Measurements from ENCODE around the gene TTC7B. TPM values are rescaled to one million over a fixed set of nuclear protein-coding genes. Genes with fewer than 3 reads are reported as not detected.

TTC7B gene
- total and polyA plus RNA-seq, 2 of the 13 experiments (the other 11 are each of a cell fraction or from before 2014, with no cell fraction given): 1.3 to 3.2 TPM

- no peak for FAIRE-seq
- Histone ChIP-seq H3K36me3 (replicated peaks in 1 of 2; ENCODE audit: control insufficient read depth in 1 of 2, insufficient read depth in 2 of 2, low read length in 2 of 2) (no peaks in the 10 kb centered on the region), H3K9ac (ENCODE audit: insufficient read depth, low read depth, low read length) (no peak overlapping the region), H3K79me2 (ENCODE audit: insufficient read depth, low read length) (no peaks in the 10 kb centered on the region), H3K27ac (ENCODE audit: extremely low read length, insufficient read depth, low read length) (no peak overlapping the region), H3K9me3 (ENCODE audit: low read length) (no peaks in the 10 kb centered on the region), H3K4me1 (ENCODE audit: insufficient read depth, low read length) (peaks cover 13% of the 10 kb centered on the region), H3K4me3 (replicated peaks in 1 of 3; ENCODE audit: insufficient read depth in 1 of 3, low read depth in 2 of 3, low read length in 3 of 3) (no peak overlapping the region), H4K20me1 (ENCODE audit: insufficient read depth, low read length) (no peaks in the 10 kb centered on the region), H3K4me2 (ENCODE audit: low read depth, low read length) (no peak overlapping the region), H3K27me3 (ENCODE audit: control insufficient read depth in 1 of 2, insufficient read depth in 2 of 2, low read length in 2 of 2) (peaks cover 0 to 5% of the 10 kb centered on the region in 2 experiments; a peak in 2 of 5 replicates), H2AFZ (ENCODE audit: low read length) (no peak overlapping the region)
- no TSS peak for BruUV-seq (replicated peaks)
- 23% methylated on average over 3 of the region's 3 CpGs for WGBS (ENCODE audit: low lambda C conversion rate)
- intact Hi-C loops (cut with micrococcal nuclease; ENCODE audit: unreplicated experiment) (no loop called here), in situ Hi-C loops (cut with HindIII; ENCODE audit: extremely low pct_ligation_motif_present, low pct_unique_long_range_greater_than_20kb) (no loop called here)
- no peak for ATAC-seq
- ChIA-PET CTCF (ENCODE audit: low intra/inter-chr PET ratio, low total read pairs) (no interaction called here), POLR2A (no interaction called here)
- DNase-seq (ENCODE audit: low spot score): no peak
- TF ChIP-seq ZNF850 (CRISPR knock-in tag; conservative IDR thresholded peaks at IDR 0.05) (no peak), POGK (CRISPR knock-in tag; conservative IDR thresholded peaks at IDR 0.05) (no peak), NFE2L1 (CRISPR knock-in tag; IDR thresholded peaks at IDR 0.05; ENCODE audit: borderline replicate concordance) (no peak), TFE3 (CRISPR knock-in tag; IDR thresholded peaks at IDR 0.05) (no peak)
Measured at GRCh38 chr14:90844321-90844720, 28.1 kb upstream of the TTC7B start.

- intact Hi-C loops (cut with micrococcal nuclease; ENCODE audit: unreplicated experiment): no loop called here
- Histone ChIP-seq H3K27me3 (ENCODE audit: control insufficient read depth in 1 of 2, insufficient read depth in 2 of 2, low read length in 2 of 2) (peaks cover 0 to 5% of the 10 kb centered on the region in 2 experiments; a peak in 2 of 5 replicates), H3K4me2 (ENCODE audit: low read depth, low read length) (no peak overlapping the region), H3K79me2 (ENCODE audit: insufficient read depth, low read length) (no peaks in the 10 kb centered on the region), H3K9ac (ENCODE audit: insufficient read depth, low read depth, low read length) (no peak overlapping the region), H3K9me3 (ENCODE audit: low read length) (no peaks in the 10 kb centered on the region), H3K27ac (ENCODE audit: extremely low read length, insufficient read depth, low read length) (no peak overlapping the region), H3K4me1 (ENCODE audit: insufficient read depth, low read length) (peaks cover 8% of the 10 kb centered on the region; the same call in 1 of the 2 replicates), H3K4me3 (replicated peaks in 1 of 3; ENCODE audit: insufficient read depth in 1 of 3, low read depth in 2 of 3, low read length in 3 of 3) (no peak overlapping the region), H2AFZ (ENCODE audit: low read length) (no peak overlapping the region), H4K20me1 (ENCODE audit: insufficient read depth, low read length) (no peaks in the 10 kb centered on the region), H3K36me3 (replicated peaks in 1 of 2; ENCODE audit: control insufficient read depth in 1 of 2, insufficient read depth in 2 of 2, low read length in 2 of 2) (no peaks in the 10 kb centered on the region)
- no peak for TF ChIP-seq ZNF205 (CRISPR knock-in tag; IDR thresholded peaks at IDR 0.05)
- no peak for TF ChIP-seq SP1 (IDR thresholded peaks at IDR 0.05)
- TF ChIP-seq SP1 (CRISPR knock-in tag; IDR thresholded peaks at IDR 0.05): no peak
- TF ChIP-seq CENPBD1 (CRISPR knock-in tag; IDR thresholded peaks at IDR 0.05; ENCODE audit: borderline replicate concordance, low read depth): no peak
- ATAC-seq (no peak), DNase-seq (ENCODE audit: low spot score) (no peak), FAIRE-seq (no peak)
- POLR2A ChIA-PET: no interaction called here
- CTCF ChIA-PET (ENCODE audit: low intra/inter-chr PET ratio, low total read pairs): no interaction called here
- BruUV-seq (replicated peaks): no TSS peak
- 15% methylated on average over 3 of the region's 6 CpGs for WGBS (ENCODE audit: low lambda C conversion rate)
- in situ Hi-C loops (cut with HindIII; ENCODE audit: extremely low pct_ligation_motif_present, low pct_unique_long_range_greater_than_20kb): no loop called here
Measured at GRCh38 chr14:90842726-90843125, 26.5 kb upstream of the TTC7B start.
